Erythroblast (primary cell): ENCODE results near the gene CERT1.

ENCODE experiments used
- GATA1 ChIP-seq: IDR thresholded peaks from 2 replicates; pipeline ENCODE4 v1.6.1; 2011; ENCODE audit warnings: low read depth, mild to moderate bottlenecking, control low read depth, low read length, moderate library complexity
- POLR2A ChIP-seq: IDR thresholded peaks from 2 replicates; pipeline ENCODE4 v1.6.1; 2011; ENCODE audit warnings: mild to moderate bottlenecking, low read length

DNA sequence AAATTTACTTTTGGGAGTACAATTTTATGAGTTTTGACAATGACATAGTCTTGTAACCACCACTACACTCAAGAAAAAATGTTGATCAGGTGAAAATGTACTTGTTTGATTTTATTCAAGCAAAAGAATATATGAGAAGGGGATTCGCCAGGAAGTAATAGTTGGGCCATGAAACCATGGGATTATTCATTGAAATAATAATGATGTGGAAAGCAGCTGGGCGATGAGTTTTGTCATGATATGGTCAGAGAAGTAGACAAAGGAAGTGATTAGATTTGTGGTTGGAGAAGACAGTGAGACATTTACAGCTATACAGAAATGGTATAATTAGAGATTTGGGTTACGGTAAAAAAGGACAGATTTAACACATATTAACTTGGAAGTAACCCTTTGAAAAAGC, 163.2 kb downstream of the CERT1 start:
- TF ChIP-seq POLR2A (no peak), GATA1 (no peak)
